Left renal cortex interstitium (tissue), 4 donors: ENCODE data around the gene ALDOA. TPM values are rescaled to one million over a fixed set of nuclear protein-coding genes. Genes with fewer than 3 reads are reported as not detected.
A peak's percentile ranks its signal among the peaks of the same experiment; 100 is the strongest.

Source experiments
- DNase-seq, 4 donors: peaks; one replicate each; pipeline ENCODE4 v3.0.0-alpha.2; 2013; ENCODE audit warnings: low read depth in 4 of 4, low spot score in 2 of 4, missing footprints in 1 of 4
- polyA plus RNA-seq, 4 donors: library from polyadenylated mRNA; unstranded; fragments of 120-200 nt; gene quantifications; one replicate each; pipeline ENCODE4 v1.2.1, GENCODE V29; 2013; ENCODE audit not compliant: insufficient read length in 4 of 4

ALDOA gene
- polyA plus RNA-seq, 4 donors, result 469 to 648 (median 516) TPM

DNA sequence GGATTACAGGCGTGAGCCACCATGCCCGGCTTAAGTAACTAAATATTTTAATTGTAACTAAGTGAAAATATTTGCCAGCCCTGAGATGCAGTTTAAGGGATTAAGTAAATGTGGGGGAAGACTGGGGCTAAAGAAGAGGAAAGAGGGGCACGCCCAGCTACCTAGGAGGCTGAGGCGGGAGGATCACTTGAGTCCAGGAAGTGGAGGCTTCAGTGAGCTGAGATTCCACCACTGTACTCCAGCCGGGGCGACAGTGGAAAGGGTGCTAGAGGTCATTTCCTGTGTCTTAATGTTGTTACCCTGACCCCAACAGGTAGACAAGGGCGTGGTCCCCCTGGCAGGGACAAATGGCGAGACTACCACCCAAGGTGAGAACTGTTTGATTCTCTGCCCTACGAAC, 2.8 kb downstream of the ALDOA start:
- no peak for DNase-seq

GRCh38 chr16:30068750-30069610, 3.4 kb downstream of the ALDOA start:
- DNase-seq, result no peak

DNA sequence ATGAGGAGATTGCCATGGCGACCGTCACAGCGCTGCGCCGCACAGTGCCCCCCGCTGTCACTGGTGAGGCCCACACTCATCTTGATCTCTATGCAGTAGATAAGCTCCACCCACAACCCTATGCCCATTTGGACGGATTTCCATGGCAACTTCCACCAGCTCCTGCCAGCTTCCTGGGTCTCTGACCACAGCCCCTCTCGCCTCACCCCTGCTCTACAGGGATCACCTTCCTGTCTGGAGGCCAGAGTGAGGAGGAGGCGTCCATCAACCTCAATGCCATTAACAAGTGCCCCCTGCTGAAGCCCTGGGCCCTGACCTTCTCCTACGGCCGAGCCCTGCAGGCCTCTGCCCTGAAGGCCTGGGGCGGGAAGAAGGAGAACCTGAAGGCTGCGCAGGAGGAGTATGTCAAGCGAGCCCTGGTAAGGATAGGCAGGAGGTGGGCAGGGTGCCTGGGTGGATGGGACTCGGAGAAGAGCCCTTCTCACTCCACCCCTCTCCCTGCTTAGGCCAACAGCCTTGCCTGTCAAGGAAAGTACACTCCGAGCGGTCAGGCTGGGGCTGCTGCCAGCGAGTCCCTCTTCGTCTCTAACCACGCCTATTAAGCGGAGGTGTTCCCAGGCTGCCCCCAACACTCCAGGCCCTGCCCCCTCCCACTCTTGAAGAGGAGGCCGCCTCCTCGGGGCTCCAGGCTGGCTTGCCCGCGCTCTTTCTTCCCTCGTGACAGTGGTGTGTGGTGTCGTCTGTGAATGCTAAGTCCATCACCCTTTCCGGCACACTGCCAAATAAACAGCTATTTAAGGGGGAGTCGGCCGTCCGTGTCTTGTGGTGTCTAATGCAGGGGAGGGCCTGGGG, 4.3 kb downstream of the ALDOA start:
- no peak for DNase-seq

DNA sequence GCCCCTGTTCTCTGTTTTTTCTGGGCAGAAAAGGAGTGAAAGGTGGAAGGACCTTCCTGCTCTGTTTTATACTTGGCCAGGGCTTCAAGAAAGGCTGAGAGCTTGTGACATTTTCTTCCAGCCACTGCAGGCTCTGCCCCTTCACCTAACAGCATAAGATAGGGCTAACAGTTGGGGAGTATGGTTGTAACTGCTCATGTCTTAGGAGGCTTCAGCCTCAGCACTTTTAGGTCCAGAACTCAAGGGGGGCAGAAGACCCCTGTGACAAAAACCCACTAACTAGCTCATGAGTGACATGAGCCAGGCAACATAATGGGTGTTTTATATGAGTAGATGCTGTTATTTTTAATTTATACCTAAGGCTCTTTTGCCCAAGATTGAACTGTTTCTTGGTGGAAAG, 4.9 kb downstream of the ALDOA start:
- DNase-seq, result no peak

DNA sequence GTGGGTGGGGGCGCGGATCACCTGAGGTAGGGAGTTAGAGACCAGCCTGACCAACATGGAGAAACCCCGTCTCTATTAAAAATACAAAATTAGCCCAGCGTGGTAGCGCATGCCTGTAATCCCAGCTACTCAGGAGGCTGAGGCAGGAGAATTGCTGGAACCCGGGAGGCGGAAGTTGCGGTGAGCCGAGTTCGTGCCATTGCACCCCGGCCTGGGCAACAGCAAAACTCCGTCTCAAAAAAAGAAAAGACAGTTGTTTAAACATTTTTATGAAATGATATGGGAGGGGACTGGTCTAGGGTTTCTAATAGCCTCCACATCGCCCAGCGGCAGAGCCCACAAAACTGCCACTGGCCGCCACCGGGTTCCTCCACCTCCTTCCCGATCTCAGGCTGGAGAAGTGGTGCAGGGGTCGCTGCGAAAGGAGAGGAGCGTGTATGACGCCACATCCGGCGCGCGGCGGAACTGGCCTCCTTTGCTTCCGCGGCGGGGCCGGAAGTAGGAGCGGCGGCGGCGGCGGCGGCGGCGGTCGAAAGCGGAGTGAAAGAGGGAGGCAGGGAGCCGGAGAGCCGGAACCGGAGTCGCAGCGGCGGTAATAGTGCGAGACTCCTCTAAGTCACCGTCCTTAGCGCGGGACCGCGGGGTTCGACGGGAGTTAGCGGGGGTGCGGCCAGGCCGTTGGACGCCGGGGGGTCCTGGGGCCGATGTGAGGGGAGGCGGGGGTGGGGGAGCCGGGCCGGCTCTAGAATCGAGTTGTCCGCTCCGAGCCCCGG, 10.1 kb downstream of the ALDOA start, which contains the start of gene PPP4C:
Gene PPP4C (plus strand): TSS at position 492 of the 773 bp plus-strand sequence. CDS start 384 bp downstream, outside the sequence.
- DNase-seq, result peak in 1 of 4 donors; percentile 79

DNA sequence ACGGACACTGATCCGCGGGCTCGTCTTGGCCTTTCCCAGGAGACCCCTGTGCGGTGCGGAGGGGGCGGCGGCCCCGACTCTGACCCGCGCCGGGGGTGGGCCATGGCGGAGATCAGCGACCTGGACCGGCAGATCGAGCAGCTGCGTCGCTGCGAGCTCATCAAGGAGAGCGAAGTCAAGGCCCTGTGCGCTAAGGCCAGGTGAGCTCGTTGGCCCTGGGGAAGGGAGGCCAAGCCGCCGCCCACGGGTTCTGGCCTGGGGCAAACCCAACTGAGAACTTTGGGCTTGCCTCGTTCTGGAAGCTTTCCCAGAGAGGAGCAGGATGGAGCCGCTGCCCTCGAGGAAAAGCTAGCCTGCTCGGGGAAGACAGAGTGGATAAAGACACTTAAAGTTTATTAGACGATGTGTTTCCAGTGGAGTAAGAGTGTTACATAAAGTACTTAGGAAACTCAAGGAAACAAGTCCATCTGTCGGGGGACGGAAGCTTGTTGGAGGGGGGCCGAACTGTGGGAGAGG, 10.8 kb downstream of the ALDOA start:
- DNase-seq, result no peak

- no peak for DNase-seq
Measured at GRCh38 chr16:30077656-30078055, 12.1 kb downstream of the ALDOA start.

DNA sequence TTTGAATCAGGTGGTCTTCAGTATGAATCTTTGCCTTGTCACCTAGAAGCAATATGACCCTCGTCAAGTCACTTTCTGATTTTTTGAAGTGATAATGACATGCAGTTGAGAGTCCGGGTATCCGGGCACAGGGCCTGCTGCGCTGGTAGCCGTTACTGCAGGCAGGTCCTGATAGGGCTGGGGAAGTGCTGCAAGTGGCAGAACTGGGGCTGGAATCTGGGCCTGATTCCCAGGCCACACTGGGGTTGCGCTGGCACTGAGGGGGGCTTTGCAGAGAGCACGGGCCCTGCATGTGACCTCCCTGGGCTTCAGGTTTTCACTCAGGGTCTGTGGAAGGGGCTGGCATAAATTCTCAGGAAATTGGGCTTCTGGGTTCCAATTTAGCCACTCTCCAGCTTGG, 13.2 kb downstream of the ALDOA start:
- DNase-seq, result no peak

DNA sequence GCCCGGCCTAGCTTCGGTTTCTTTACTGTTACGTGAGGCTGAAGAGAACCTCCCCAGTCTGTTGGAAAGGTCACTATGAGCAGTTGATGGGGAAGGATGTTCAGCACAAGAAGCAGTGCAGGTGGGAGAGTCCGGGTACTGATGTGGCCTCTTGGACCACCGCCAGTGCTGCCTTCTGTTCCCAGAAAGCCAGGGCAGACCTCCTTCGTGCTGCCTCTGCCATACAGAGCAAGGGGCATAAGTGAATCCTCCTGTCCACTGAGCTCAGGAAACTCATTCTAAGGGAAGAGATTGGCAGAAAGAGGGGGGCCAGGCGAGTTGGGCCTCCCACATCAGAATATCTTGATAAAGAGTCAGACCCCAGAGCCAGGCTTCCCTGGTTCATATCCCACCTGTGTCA, 13.9 kb downstream of the ALDOA start:
- DNase-seq, result no peak

GRCh38 chr16:30082545-30083090, 17.1 kb downstream of the ALDOA start:
- DNase-seq, result no peak

- no peak for DNase-seq
Measured at GRCh38 chr16:30083216-30084055, 17.9 kb downstream of the ALDOA start.

DNA sequence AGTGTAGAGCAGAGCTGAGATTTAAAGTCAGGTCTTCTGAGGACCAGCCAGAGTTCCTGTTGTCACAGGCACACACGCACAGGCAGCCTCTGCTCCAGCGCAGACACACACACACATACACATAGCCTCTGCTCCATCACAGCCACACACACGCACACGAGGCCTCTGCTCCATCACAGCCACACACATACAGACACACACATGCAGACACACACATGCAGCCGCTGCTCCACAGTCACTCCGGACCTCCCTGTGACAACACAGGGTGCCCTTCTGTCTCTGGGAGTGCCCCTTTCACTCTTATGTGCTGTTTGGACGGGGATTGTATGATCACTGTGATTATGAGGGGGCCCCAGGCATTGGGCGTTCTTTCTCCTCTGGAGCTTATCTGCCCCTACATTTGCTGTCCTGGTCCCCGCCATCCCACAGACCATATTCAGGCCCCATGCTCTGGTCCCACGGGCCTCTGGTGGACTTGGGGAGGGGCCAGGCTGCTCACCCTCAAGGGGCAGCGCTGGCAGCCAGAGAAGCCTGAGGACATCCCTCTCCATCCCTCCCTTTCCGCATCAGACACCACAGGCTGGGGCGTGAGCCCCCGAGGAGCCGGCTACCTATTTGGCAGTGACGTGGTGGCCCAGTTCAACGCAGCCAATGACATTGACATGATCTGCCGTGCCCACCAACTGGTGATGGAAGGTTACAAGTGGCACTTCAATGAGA, 18.7 kb downstream of the ALDOA start:
- no peak for DNase-seq

GRCh38 chr16:30084816-30085159, 19.2 kb downstream of the ALDOA start:
- DNase-seq, result no peak

DNA sequence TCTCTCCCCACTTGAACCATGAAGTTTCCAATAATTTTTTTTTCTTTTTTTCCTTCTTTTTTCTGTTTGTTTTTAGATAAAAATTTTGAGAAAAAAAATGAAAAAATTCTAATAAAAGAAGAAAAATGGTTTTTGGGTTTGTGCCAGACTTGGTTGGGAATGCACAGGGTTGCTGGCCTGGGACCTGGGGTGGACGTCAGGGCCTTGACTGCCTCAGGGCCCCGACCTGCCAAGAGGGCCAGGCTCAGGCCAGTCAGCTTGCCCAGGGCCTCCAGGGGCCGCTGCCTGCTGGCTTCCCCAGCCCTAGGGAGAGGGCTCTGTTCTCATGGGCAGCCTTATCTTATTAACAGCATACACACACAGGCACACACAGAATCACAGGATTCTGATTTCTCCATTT, 19.7 kb downstream of the ALDOA start:
- no peak for DNase-seq

- DNase-seq, result no peak
Measured at GRCh38 chr16:30085820-30086219, 20.3 kb downstream of the ALDOA start.

DNA sequence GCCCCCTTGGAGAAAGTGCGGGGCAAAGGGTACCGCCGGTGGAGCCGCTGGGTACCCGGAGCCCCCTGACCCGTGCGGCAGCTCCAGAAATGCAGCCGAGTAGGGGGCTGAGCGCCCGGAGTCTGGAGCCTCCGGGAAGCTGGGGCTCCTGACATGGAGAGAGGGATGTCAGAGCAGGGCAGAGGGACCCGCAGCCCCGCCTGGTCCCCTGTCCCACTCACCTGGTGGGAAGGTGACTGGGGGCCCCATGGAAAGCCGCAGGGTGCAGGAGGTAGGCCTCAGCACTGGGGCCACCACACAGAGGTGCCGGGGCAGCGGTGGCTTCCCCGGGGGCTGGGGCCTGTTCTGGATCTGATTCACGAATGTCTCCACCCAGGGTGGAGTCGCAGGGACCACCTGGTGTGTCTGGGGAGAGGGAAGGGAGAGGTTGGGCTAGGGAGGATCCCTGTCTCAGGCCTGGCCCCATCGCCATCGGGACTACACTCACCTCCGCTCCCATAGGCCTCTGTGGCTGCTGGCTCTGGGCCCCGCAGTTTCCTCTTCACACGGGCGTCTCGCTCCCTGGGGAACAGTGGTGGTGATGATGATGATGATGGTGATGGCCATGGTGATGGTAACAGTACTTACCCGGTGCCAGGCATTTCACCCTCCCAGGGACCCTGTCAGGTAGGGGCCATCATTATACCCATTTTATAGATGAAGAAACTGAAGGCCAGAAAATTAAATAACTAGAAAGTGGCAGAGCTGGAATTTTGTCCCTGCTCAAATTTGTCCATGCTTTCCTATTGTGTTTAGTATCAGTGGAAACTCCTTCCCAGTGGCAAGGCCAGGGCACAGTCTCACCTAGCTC, 21.0 kb downstream of the ALDOA start:
- DNase-seq, result no peak

DNA sequence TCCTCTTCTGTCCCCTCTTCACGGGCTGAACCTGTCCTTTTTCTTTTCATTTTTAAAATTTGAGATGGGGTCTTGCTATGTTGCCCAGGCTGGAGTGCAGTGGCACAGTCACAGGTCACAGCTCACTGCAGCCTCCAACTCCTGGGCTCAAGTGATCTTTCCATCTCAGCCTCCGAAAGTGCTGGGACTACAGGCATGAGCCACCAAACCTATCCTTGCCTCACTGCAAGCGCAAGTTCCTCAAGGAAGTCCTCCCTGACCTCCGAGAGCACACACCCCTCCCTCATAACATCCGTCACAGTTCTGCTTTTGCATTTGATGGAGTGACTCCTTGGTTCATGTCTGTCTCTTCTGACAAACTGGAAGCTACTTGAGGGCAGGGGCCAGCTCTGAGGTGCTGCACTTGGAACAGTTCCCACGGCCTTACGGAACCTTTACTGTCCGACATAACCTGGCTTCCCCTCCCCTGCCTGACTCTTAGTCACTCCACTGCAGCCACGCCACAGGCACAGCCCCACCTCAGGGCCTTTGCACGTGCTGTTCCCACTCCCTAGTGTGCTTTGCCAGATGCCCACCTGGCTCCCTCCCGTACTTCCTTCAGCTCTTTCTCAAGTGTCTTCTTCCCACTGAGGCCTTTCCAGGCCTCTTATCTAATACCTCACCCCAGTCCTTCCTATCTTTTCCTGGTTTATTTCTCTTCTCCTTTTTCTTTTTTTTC, 21.8 kb downstream of the ALDOA start:
- DNase-seq, result no peak
